ENCODE data around the gene RNF187.

Gene RNF187

DNA sequence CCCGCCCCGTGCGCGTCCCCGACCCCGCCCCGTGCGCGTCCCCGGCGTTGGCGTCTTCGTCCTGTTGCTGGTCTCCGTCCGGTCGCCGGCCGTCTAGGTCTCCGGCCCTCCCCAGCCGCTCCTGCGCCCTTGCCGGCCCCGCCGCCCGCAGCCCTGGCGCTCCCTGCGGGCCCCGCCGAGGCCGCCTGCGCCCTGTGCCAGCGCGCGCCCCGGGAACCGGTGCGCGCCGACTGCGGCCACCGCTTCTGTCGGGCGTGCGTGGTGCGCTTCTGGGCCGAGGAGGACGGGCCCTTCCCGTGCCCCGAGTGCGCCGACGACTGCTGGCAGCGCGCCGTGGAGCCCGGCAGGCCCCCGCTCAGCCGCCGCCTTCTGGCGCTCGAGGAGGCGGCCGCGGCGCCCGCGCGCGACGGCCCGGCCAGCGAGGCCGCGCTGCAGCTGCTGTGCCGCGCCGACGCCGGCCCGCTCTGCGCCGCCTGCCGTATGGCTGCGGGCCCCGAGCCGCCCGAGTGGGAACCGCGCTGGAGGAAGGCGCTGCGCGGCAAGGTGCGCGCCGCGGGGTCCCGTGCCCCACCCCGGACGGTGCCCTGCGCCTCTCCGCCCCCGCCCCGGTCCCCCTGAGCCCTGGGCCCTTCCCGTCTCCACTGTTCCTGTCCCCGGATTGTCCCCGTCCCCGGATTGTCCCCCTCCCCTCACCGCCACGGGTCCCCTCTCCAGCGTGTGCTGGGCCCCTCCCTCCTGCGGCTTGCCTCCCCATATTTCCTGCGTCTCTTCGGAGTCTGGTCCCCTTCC lies at the start of gene RNF187:
TSS of gene RNF187 (plus strand) at position 47 of the 789 bp plus-strand sequence.
- peak; percentile 88 for DNase-seq
- peaks cover 11% of the 10 kb centered on the region for H3K27me3 Mint-ChIP-seq
- CTCF ChIA-PET = interaction anchor here (0.7 to 1.8 kb wide), 5 partner anchors 12 to 29 kb away, joined by 3 to 5 read pairs (median 5); a partner anchor contains a TSS
- peaks cover 31% of the 10 kb centered on the region for H3K36me3 Mint-ChIP-seq
- no peaks in the 10 kb centered on the region for H3K9me3 Mint-ChIP-seq
- peak within 1 kb of the TSS; percentile 95 for H3K4me3 Mint-ChIP-seq
- peak within 1 kb of the TSS; percentile 100 for H3K27ac Mint-ChIP-seq
- peaks cover 46% of the 10 kb centered on the region for H3K4me1 Mint-ChIP-seq

DNA sequence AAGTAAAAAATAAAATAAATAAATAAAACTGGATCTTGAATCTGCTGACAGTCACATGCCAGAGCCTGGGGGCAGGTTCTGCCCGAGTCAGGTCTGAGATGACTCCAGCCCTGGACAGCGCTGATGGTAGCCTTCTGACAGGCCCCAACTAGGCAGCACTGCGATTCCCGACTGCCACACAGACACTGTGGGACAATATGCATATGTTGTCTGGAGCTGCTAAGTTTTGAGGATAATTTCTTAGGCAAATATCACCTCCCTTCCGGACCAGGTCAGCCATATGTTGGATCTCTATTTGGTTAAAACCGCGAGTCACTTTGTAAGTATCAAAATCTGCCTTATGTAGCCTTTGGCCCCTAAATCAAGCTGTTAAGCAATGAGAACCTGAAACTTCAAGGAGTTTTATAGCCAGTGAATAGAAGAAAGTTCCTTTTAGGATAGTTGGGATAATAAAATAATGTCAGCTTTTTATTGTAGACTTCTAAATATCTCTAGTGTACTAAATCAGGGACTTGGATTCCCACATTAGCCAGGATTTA lies 49.7 kb upstream of the RNF187 start:
- Mint-ChIP-seq H3K27me3 (peaks cover 79% of the 10 kb centered on the region), H3K36me3 (no peaks in the 10 kb centered on the region), H3K4me1 (peaks cover 13% of the 10 kb centered on the region), H3K27ac (no peak overlapping the region), H3K4me3 (no peak overlapping the region), H3K9me3 (no peaks in the 10 kb centered on the region)
- CTCF ChIA-PET = no interaction called here
- no peak for DNase-seq

DNA sequence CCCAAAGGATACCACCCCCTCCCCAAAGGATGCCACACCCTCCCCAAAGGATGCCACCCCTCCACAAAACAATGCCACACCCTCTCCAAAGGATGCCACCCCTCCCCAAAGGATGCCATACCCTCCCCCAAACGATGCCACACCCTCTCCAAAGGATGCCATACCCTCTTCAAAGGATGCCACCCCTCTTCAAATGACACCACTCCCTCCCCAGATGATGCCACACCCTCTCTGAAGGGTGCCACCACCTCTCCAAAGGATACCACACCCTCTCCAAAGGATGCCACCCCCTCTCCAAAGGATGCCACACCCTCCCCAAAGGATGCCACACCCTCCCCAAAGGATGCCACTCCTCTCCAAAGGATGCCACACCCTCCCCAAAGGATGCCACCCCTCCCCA lies 48.9 kb upstream of the RNF187 start:
- DNase-seq = no peak
- H3K36me3 Mint-ChIP-seq = no peaks in the 10 kb centered on the region
- peaks cover 13% of the 10 kb centered on the region for H3K4me1 Mint-ChIP-seq
- peaks cover 81% of the 10 kb centered on the region for H3K27me3 Mint-ChIP-seq
- CTCF ChIA-PET = no interaction called here
- H3K4me3 Mint-ChIP-seq = no peak overlapping the region
- no peaks in the 10 kb centered on the region for H3K9me3 Mint-ChIP-seq
- H3K27ac Mint-ChIP-seq = no peak overlapping the region

DNA sequence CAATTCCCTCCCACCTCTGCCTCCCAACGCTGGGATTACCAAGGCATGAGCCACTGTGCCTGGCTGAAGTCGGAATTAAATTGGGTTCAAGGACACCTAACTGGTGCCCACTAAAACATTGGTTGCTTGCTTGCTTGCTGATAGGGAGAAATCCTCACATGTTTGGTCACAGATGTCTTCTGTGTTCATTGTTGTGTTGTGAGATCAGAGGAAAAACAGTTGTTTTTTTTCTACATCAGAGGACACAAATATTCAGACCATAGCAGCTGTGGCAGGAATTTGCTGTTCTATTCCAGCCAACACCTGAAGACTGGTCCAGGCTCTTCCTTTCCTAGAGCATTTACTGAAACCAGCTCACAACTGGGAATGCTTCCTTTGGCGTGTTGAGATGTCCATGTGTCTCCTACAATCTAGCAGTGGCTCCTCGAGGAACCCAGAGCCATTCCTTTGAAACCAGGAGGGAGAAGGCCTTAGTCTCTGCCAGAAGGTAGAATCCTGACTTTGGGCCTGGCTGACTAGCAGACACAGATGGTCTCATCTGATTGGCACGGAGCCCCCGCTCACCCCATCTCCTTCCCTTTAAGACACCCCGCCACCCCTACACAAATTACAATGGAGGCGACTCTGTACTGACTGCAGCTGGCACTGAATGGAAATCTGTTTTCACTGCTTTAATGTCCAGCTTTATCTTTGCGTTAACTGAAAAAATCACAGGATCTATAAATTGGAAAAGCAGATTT lies 46.3 kb upstream of the RNF187 start:
- peaks cover 23% of the 10 kb centered on the region for H3K4me1 Mint-ChIP-seq
- H3K36me3 Mint-ChIP-seq = no peaks in the 10 kb centered on the region
- no peak for DNase-seq
- no peak overlapping the region for H3K27ac Mint-ChIP-seq
- H3K27me3 Mint-ChIP-seq = peaks cover 81% of the 10 kb centered on the region
- no peaks in the 10 kb centered on the region for H3K9me3 Mint-ChIP-seq
- CTCF ChIA-PET = interaction anchor here (1.3 kb wide), 1 partner anchor 11 kb away, joined by 3 read pairs; no protein-coding TSS in a partner anchor
- no peak overlapping the region for H3K4me3 Mint-ChIP-seq

DNA sequence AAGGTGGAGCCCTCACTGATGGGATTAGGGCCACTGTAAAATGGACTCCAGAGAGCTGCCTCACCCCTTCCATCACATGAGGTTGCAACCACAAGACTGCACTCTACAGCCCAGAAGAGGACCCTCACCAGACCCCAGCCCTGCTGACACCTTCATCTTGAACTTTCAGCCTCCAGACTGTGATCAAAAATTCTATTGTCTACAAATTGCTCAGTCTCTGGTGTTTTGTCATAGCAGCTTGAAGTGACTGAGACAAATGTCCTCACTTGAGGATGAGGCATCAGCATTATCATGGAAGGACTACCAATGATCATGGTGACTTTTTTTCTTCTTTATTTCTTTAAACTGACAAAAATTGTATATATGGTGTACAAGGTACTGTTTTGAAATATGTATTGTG lies 43.8 kb upstream of the RNF187 start:
- CTCF ChIA-PET = no interaction called here
- Mint-ChIP-seq H3K36me3 (no peaks in the 10 kb centered on the region), H3K4me1 (peaks cover 23% of the 10 kb centered on the region), H3K27me3 (peaks cover 79% of the 10 kb centered on the region), H3K4me3 (no peak overlapping the region), H3K9me3 (no peaks in the 10 kb centered on the region), H3K27ac (no peak overlapping the region)
- DNase-seq = no peak

DNA sequence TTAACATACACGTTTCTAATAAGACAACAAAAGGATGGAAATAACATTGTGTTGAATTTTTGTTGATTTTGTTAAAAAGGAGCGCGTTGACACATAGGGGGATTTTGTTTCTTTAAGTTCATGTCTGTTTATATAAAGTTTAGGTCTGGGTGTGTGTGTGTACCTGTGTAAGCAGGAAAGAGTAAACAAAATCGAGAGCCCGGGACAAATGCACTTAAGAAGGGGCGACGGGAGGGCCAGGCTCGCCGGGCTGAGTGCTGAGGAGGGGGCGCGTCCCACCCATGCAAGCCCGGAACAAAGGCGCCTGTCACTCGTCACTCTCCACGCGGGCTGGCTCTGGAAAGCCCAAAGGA lies 41.7 kb upstream of the RNF187 start:
- Mint-ChIP-seq H3K4me3 (peak overlapping the region; percentile 74), H3K9me3 (no peaks in the 10 kb centered on the region), H3K27ac (no peak overlapping the region), H3K4me1 (peaks cover 13% of the 10 kb centered on the region), H3K27me3 (peaks cover 64% of the 10 kb centered on the region), H3K36me3 (no peaks in the 10 kb centered on the region)
- CTCF ChIA-PET = no interaction called here
- DNase-seq = no peak

DNA sequence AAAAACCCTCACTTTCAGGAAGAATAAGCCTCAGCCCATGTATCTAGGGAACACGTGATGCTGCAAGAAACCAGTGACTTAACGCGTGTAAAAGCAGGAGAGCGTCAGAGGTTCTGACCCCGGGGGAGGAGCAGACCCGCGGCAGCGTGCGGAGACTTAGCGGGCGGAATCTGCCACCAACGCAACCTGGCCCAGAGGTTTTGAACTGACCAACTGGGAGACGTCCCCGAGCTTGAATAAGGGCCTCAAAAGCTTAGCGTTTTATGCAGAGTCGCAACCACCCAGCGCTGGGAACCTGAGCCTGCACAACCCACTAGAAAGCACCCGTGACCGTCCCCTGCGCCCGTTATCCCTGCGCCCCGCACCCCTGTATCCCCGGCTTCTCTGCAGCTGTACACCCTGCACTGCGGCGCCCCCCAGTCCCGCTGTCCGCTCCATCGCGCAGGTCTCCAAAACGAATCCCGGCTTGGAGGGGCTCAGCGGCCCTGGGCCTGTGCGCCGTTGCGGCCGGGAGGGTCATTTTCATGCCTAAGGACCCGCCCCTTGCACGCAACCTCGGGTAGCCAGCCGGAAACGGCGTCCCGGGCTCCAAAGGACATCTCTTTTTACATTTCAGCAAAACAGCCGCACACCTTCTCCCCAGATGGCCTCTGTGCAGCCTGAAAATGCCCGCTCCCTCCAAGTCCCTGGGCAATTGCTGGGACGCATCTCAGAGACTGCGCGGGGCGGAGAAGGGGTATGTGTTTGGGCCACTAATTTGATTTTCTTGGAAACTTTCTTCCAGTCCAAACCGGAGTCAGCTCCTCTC lies 41.1 kb upstream of the RNF187 start:
- peak overlapping the region; percentile 74 for H3K4me3 Mint-ChIP-seq

DNA sequence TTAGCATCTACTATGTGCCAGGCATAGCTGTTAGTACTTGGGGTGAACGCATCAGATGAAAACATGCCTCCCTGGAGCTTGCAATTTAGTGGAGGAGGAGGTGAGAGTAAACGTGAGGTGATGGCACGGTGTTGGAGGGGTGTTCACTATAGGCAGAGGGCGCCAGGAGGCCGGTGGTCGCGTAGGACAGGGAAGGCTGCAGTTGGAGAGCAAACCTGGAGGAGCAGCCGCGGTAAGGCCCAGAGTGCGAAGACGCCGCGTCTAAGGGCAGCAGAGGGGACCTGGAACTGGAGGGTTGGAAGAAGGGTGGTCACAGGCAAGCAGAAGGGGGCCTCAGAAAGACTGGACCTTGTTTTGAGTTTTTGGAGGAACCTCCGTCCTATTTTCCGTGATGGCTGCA lies 40.3 kb upstream of the RNF187 start:
- no peak for DNase-seq
- no peaks in the 10 kb centered on the region for H3K9me3 Mint-ChIP-seq
- H3K27me3 Mint-ChIP-seq = peaks cover 51% of the 10 kb centered on the region
- no peaks in the 10 kb centered on the region for H3K36me3 Mint-ChIP-seq
- no peak overlapping the region for H3K27ac Mint-ChIP-seq
- CTCF ChIA-PET = no interaction called here
- peaks cover 13% of the 10 kb centered on the region for H3K4me1 Mint-ChIP-seq
- no peak overlapping the region for H3K4me3 Mint-ChIP-seq

More for the DNA sequence above, 41.1 kb upstream of the RNF187 start:
- H3K9me3 Mint-ChIP-seq = no peaks in the 10 kb centered on the region
- no peak overlapping the region for H3K27ac Mint-ChIP-seq
- H3K27me3 Mint-ChIP-seq = peaks cover 59% of the 10 kb centered on the region
- DNase-seq = peak; percentile 67
- CTCF ChIA-PET = no interaction called here
- H3K4me1 Mint-ChIP-seq = peaks cover 13% of the 10 kb centered on the region
- H3K36me3 Mint-ChIP-seq = no peaks in the 10 kb centered on the region

DNA sequence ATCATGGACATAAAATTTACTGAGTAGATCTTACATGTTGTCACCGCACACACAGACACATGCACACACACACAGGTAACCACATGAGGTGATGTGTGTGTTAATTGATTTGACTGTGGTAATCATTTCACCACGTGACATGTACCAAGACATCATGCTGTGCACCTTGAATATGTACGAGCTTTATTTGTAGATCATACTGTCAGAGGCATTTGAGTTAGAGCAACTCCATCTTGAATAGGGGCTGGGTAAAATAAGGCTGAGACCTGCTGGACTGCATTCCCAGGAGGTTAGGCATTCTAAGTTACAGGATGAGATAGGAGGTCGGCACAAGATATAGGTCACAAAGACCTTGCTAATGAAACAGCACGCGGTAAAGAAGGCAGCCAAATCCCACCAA lies 38.8 kb upstream of the RNF187 start:
- CTCF ChIA-PET = interaction anchor here (1.2 kb wide), 1 partner anchor 15 kb away, joined by 3 read pairs; no protein-coding TSS in a partner anchor
- peaks cover 39% of the 10 kb centered on the region for H3K27me3 Mint-ChIP-seq
- DNase-seq = no peak
- no peaks in the 10 kb centered on the region for H3K9me3 Mint-ChIP-seq
- no peak overlapping the region for H3K27ac Mint-ChIP-seq
- H3K4me3 Mint-ChIP-seq = no peak overlapping the region
- H3K36me3 Mint-ChIP-seq = no peaks in the 10 kb centered on the region
- peaks cover 17% of the 10 kb centered on the region for H3K4me1 Mint-ChIP-seq

DNA sequence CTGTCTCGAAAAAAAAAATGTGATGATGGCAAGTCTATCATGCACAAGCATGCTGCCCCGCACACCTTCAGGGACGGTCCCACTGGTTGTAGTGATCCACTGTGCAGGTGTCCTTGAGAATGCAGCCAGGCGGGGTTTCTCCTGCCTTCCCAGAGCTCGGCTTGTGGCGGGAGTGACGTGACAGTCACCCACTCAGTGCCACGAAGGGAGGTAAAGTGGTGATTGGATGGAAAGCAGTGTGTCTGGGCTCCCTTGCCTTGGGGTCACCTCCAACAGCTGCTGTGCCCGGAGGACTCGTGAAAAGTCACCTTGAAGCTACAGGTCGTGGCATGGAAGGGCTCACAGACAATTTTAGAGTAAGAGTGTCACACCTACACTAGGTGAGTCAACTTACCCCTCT lies 37.0 kb upstream of the RNF187 start:
- Mint-ChIP-seq H3K27ac (no peak overlapping the region), H3K36me3 (peaks cover 6% of the 10 kb centered on the region), H3K27me3 (peaks cover 28% of the 10 kb centered on the region), H3K4me1 (peaks cover 30% of the 10 kb centered on the region), H3K4me3 (no peak overlapping the region), H3K9me3 (no peaks in the 10 kb centered on the region)
- no peak for DNase-seq
- CTCF ChIA-PET = no interaction called here

DNA sequence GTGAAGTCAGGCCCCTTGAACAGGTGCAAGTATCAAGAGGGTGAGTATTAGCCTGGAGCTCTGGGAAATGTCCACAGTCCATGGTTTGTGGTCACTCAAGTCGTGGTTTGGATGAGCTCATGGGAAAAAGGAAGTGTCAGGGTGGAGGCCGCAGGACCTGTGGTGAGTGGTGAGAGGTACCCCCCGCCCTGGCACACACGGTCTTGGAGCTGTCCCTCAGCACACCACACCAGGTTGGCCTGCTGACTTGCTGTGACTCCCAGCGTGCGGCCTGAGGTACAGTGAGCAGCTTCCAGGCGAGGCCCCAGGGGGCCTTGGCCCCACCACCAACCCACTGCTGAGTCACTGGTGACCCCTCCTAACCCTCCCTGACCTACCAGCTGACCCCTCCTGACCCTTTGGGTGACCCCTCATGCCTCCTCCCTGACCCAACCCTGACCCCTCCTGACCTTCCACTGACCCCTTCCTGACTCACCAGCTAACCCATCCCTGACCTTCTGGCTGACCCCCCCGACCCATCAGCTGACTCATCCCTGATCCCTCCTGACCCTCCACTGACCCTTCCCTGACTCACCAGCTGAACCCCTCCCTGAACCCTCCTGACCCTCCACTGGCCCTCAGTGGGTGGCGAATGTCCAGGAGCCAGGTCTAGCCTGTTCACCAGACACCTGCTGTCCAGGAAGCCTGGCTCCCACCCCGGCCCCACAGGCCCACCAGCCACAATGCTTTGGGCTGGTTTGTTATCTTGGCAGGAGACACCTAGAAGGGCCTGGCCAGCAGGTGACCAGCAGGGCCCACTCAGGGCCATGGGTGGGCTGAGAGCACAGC lies 34.8 kb upstream of the RNF187 start:
- no peak for DNase-seq
- CTCF ChIA-PET = interaction anchor here (0.9 to 1.2 kb wide), 2 partner anchors 12 to 48 kb away, joined by 3 to 4 read pairs; no protein-coding TSS in a partner anchor
- Mint-ChIP-seq H3K27ac (no peak overlapping the region), H3K4me1 (peaks cover 35% of the 10 kb centered on the region), H3K27me3 (peaks cover 5% of the 10 kb centered on the region), H3K36me3 (peaks cover 6% of the 10 kb centered on the region), H3K4me3 (no peak overlapping the region), H3K9me3 (no peaks in the 10 kb centered on the region)

DNA sequence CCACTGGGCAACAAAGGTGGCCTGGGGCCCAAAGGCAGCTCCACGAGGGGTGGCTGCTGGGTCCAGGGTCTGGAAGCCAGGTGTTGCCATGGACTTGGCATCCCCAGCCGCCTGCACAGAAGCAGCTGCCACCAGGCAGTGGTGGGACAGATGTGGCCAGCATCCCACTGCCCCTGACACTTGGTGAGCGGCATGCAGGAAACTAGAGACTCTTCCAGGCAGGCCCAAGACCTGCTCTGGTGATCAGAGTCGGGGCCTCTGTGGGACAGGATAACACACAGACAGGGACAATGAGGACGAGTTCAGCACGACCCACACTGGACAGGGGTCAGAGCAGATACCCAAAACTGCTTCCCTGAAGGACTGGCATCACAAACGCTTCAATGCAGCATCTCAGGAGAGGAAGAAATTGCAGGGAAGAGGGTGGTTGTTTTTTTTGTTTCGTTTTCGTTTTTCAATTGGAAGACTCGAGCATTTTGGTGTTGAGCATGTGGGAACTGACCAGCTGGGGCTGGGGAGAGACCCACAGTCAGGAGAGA lies 34.1 kb upstream of the RNF187 start:
- no peak overlapping the region for H3K4me3 Mint-ChIP-seq
- DNase-seq = no peak
- peaks cover 35% of the 10 kb centered on the region for H3K4me1 Mint-ChIP-seq
- H3K27ac Mint-ChIP-seq = peak overlapping the region; percentile 2
- H3K9me3 Mint-ChIP-seq = no peaks in the 10 kb centered on the region
- peaks cover 7% of the 10 kb centered on the region for H3K27me3 Mint-ChIP-seq
- CTCF ChIA-PET = interaction anchor here (1.2 kb wide), 1 partner anchor 49 kb away, joined by 4 read pairs; no protein-coding TSS in a partner anchor
- H3K36me3 Mint-ChIP-seq = peaks cover 6% of the 10 kb centered on the region

DNA sequence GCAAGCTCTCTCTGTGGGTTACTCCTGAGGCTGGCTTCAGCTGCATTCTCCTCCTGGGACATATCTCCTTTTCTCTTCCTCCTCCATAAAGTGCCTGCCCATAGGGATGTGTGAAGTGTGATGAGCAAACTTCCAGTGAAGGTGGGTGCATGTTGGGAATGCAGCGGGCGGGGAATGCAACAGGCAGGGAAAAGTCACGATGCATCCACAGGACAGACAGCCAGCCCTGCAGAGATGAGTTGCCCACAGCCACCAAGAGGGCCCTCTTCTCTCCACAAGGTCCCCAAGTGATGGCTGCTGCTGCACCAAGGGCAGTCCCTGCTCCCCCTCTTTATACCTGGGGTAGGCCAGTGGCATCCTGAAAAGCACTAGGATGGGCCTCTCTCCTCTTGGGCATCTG lies 33.6 kb upstream of the RNF187 start:
- peaks cover 13% of the 10 kb centered on the region for H3K27me3 Mint-ChIP-seq
- no peaks in the 10 kb centered on the region for H3K9me3 Mint-ChIP-seq
- CTCF ChIA-PET = interaction anchor here (1.2 kb wide), 1 partner anchor 49 kb away, joined by 4 read pairs; no protein-coding TSS in a partner anchor
- peaks cover 7% of the 10 kb centered on the region for H3K36me3 Mint-ChIP-seq
- no peak for DNase-seq
- no peak overlapping the region for H3K4me3 Mint-ChIP-seq
- H3K27ac Mint-ChIP-seq = no peak overlapping the region
- peaks cover 35% of the 10 kb centered on the region for H3K4me1 Mint-ChIP-seq

Measured in activated naive CD4-positive, alpha-beta T cell treated with anti-CD3 and anti-CD28 coated beads, Interleukin-2, amount 10 ng/mL, durations not matched to agents 7 days and 5 days (primary cell).